ENCODE measurements around the gene ASRGL1.

DNA sequence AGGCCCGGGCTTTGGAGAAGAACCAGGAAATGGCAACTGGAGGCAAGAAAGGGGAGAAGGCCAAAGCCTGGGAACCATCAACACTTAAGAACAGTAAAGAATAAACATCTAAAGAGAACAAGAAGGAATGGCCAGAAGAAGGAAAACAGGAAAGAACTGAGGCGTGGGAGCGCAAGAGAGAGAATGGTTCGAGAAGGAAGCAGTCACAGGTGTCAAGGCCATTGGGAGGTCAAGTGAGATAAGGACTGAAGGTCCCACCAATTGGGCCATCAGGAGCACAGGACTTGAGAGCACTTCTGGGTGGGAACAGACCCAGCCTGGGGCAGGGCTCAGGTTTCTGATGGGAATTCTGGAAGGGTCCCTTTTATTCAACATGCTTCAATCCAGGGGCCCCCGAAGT is 80.9 kb downstream of the ASRGL1 start:
- TF ChIP-seq, protein P1, sequence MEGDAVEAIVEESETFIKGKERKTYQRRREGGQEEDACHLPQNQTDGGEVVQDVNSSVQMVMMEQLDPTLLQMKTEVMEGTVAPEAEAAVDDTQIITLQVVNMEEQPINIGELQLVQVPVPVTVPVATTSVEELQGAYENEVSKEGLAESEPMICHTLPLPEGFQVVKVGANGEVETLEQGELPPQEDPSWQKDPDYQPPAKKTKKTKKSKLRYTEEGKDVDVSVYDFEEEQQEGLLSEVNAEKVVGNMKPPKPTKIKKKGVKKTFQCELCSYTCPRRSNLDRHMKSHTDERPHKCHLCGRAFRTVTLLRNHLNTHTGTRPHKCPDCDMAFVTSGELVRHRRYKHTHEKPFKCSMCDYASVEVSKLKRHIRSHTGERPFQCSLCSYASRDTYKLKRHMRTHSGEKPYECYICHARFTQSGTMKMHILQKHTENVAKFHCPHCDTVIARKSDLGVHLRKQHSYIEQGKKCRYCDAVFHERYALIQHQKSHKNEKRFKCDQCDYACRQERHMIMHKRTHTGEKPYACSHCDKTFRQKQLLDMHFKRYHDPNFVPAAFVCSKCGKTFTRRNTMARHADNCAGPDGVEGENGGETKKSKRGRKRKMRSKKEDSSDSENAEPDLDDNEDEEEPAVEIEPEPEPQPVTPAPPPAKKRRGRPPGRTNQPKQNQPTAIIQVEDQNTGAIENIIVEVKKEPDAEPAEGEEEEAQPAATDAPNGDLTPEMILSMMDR (IDR thresholded peaks at IDR 0.05) = no peak
- TF ChIP-seq ZFX (IDR thresholded peaks at IDR 0.05; ENCODE audit: borderline replicate concordance) = no peak

Data from 22Rv1 (cell line).